ENCODE data around the gene LDB1.

LDB1 gene

DNA sequence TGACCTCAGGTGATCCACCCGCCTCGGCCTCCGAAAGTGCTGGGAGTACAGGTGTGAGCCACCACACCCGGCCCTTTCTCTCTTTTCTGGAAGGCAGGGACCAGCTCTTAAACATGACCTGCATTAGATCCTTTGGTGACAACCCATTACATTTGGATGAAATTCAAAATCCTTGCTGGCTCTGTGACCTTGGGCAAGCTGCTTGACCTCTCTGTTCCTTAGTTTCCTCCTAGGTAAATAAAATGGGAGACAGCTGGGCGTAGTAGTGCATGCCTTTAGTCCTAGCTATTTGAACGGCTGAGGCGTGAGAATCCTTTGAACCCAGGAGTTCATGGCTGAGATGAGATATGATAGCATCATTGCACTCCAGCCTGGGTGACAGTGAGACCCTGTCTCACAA lies 23.7 kb downstream of the LDB1 start:
- H4K20me1 ChIP-seq (ENCODE audit: insufficient read depth, low read length), result no peaks in the 10 kb centered on the region
- no peak overlapping the region for H3K27ac ChIP-seq (ENCODE audit: low read length)
- no peaks in the 10 kb centered on the region for H3K36me3 ChIP-seq (replicated peaks; ENCODE audit: low read depth, low read length)
- no peak for TF ChIP-seq EZH2phosphoT487 (IDR thresholded peaks at IDR 0.05; ENCODE audit: low read depth)
- TF ChIP-seq, protein P1, sequence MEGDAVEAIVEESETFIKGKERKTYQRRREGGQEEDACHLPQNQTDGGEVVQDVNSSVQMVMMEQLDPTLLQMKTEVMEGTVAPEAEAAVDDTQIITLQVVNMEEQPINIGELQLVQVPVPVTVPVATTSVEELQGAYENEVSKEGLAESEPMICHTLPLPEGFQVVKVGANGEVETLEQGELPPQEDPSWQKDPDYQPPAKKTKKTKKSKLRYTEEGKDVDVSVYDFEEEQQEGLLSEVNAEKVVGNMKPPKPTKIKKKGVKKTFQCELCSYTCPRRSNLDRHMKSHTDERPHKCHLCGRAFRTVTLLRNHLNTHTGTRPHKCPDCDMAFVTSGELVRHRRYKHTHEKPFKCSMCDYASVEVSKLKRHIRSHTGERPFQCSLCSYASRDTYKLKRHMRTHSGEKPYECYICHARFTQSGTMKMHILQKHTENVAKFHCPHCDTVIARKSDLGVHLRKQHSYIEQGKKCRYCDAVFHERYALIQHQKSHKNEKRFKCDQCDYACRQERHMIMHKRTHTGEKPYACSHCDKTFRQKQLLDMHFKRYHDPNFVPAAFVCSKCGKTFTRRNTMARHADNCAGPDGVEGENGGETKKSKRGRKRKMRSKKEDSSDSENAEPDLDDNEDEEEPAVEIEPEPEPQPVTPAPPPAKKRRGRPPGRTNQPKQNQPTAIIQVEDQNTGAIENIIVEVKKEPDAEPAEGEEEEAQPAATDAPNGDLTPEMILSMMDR (IDR thresholded peaks at IDR 0.05; ENCODE audit: low read depth, low read length), result no peak
- no peaks in the 10 kb centered on the region for H3K79me2 ChIP-seq (ENCODE audit: low read length)
- no peak overlapping the region for H3K9ac ChIP-seq (ENCODE audit: low read length)
- no peaks in the 10 kb centered on the region for H3K9me3 ChIP-seq (ENCODE audit: insufficient read depth, low read length)
- no peaks in the 10 kb centered on the region for H3K4me1 ChIP-seq (ENCODE audit: low read length)
- H3K27me3 ChIP-seq (ENCODE audit: low read depth, low read length), result no peaks in the 10 kb centered on the region
- no peak overlapping the region for H3K4me2 ChIP-seq (ENCODE audit: low read length)
- H2AFZ ChIP-seq (ENCODE audit: low read depth, low read length), result no peak overlapping the region
- no peak overlapping the region for H3K4me3 ChIP-seq (ENCODE audit: low read length)

DNA sequence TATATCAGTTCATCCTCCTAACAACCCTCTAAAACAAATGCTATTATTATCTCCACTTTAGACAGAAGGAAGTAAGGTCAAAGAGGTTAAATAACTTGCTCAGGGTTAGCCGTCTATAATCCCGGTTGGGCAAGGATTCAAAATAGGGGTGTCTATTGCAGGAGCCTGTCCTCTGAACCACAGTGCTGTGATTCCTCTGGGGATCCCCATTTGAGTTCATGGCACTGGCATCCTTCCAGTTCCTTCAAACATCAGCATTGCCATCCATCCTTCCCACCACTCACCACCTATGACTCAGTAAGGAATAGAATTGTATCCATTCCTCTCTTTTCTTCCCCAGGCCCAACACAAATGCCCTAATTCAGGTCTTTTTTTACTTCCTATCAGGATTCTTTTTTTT lies 29.4 kb downstream of the LDB1 start:
- no peaks in the 10 kb centered on the region for H3K79me2 ChIP-seq (ENCODE audit: low read length)
- H3K4me3 ChIP-seq (ENCODE audit: low read length), result no peak overlapping the region
- no peaks in the 10 kb centered on the region for H3K9me3 ChIP-seq (ENCODE audit: insufficient read depth, low read length)
- peaks cover 4% of the 10 kb centered on the region; the same call in 1 of the 2 replicates for H3K4me1 ChIP-seq (ENCODE audit: low read length)
- no peaks in the 10 kb centered on the region for H4K20me1 ChIP-seq (ENCODE audit: insufficient read depth, low read length)
- TF ChIP-seq, protein P1 (IDR thresholded peaks at IDR 0.05; ENCODE audit: low read depth, low read length), result no peak
- TF ChIP-seq EZH2phosphoT487 (IDR thresholded peaks at IDR 0.05; ENCODE audit: low read depth), result no peak
- H3K27ac ChIP-seq (ENCODE audit: low read length), result no peak overlapping the region
- no peak overlapping the region for H3K9ac ChIP-seq (ENCODE audit: low read length)
- H3K4me2 ChIP-seq (ENCODE audit: low read length), result no peak overlapping the region
- H2AFZ ChIP-seq (ENCODE audit: low read depth, low read length), result no peak overlapping the region
- no peaks in the 10 kb centered on the region for H3K27me3 ChIP-seq (ENCODE audit: low read depth, low read length)
- H3K36me3 ChIP-seq (replicated peaks; ENCODE audit: low read depth, low read length), result no peaks in the 10 kb centered on the region

DNA sequence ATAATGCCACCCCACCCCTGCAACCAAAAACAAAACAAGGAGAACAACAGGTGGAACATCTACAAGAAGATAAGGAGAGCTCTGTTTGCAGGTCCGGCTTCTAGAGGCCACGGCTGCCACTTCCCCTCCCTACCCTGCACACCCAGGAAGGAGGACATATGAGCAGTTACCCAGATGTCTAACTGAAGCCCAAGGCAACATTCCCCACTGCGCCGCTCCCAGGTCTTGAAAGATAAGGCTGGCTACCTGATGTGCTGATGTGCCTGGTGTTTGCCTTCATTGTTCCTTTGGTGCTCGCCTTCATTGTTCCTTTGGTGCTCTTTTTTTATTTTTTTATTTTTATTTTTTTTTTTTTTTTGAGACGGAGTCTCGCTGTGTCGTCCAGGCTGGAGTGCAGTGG lies 34.0 kb downstream of the LDB1 start:
- Histone ChIP-seq H2AFZ (ENCODE audit: low read depth, low read length) (no peak overlapping the region), H4K20me1 (ENCODE audit: insufficient read depth, low read length) (no peaks in the 10 kb centered on the region), H3K4me1 (ENCODE audit: low read length) (peaks cover 4% of the 10 kb centered on the region; the same call in 1 of the 2 replicates), H3K36me3 (replicated peaks; ENCODE audit: low read depth, low read length) (no peaks in the 10 kb centered on the region), H3K79me2 (ENCODE audit: low read length) (no peaks in the 10 kb centered on the region), H3K4me2 (ENCODE audit: low read length) (no peak overlapping the region), H3K9me3 (ENCODE audit: insufficient read depth, low read length) (no peaks in the 10 kb centered on the region), H3K27ac (ENCODE audit: low read length) (no peak overlapping the region), H3K9ac (ENCODE audit: low read length) (no peak overlapping the region), H3K27me3 (ENCODE audit: low read depth, low read length) (no peaks in the 10 kb centered on the region), H3K4me3 (ENCODE audit: low read length) (no peak overlapping the region)
- TF ChIP-seq EZH2phosphoT487 (IDR thresholded peaks at IDR 0.05; ENCODE audit: low read depth), result no peak
- TF ChIP-seq, protein P1 (IDR thresholded peaks at IDR 0.05; ENCODE audit: low read depth, low read length), result no peak

DNA sequence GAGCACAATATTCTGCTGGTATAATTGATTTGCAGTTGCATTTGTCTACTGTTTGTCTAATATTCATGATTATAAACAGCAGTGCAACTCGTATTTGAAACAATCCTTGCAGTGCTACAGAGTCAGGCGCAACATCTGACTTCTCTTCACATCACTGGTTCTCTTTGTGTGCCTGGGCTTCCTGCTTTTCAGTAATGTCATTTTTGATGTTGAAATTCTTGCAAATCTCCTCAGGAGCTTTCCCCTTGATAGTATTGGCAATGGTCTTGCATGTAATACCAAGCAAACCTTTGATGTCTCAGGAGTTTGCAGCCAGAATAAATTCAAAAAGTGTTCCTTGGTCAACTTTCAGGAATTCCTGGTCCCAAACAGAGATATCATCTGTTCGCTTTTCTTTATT lies 34.8 kb downstream of the LDB1 start:
- Histone ChIP-seq H3K9me3 (ENCODE audit: insufficient read depth, low read length) (no peaks in the 10 kb centered on the region), H3K79me2 (ENCODE audit: low read length) (no peaks in the 10 kb centered on the region), H3K4me3 (ENCODE audit: low read length) (no peak overlapping the region), H3K4me1 (ENCODE audit: low read length) (peaks cover 4% of the 10 kb centered on the region; the same call in 1 of the 2 replicates), H3K9ac (ENCODE audit: low read length) (no peak overlapping the region), H4K20me1 (ENCODE audit: insufficient read depth, low read length) (no peaks in the 10 kb centered on the region), H3K36me3 (replicated peaks; ENCODE audit: low read depth, low read length) (no peaks in the 10 kb centered on the region), H3K27ac (ENCODE audit: low read length) (no peak overlapping the region), H3K4me2 (ENCODE audit: low read length) (no peak overlapping the region), H2AFZ (ENCODE audit: low read depth, low read length) (no peak overlapping the region), H3K27me3 (ENCODE audit: low read depth, low read length) (no peaks in the 10 kb centered on the region)
- no peak for TF ChIP-seq EZH2phosphoT487 (IDR thresholded peaks at IDR 0.05; ENCODE audit: low read depth)
- TF ChIP-seq, protein P1 (IDR thresholded peaks at IDR 0.05; ENCODE audit: low read depth, low read length), result no peak

All from OCI-LY3 (cell line).